Stomach (tissue), 4 donors: ENCODE measurements around the gene NFIL3.

Experiments
- EP300 ChIP-seq: sonication (generic); formaldehyde crosslinking; IDR thresholded peaks from one replicate; pipeline ENCODE4 v1.6.1; 2017; ENCODE audit warnings: antibody characterized with exemption
- POLR2A ChIP-seq, 4 donors: fragments of 450-650 bp; IDR thresholded peaks; one replicate each; pipeline ENCODE4 v1.6.1; 2016; ENCODE audit warnings: antibody characterized with exemption in 4 of 4, control low read depth in 2 of 4, mild to moderate bottlenecking in 1 of 4, moderate library complexity in 1 of 4
- POLR2AphosphoS5 ChIP-seq, 3 donors: sonication (generic); formaldehyde crosslinking; IDR thresholded peaks; one replicate each; pipeline ENCODE4 v1.6.1; 2016; ENCODE audit warnings: antibody characterized with exemption in 3 of 3
- TF ChIP-seq, protein P1 (sequence below), 7 experiments: fragments of 450-650 bp in 4 of 7; fragments of 200-600 bp in 3 of 7; sonication (generic) in 3 of 7; IDR thresholded peaks; one replicate each; pipeline ENCODE4 v1.5.1; 2016 to 2019; ENCODE audit warnings: antibody characterized with exemption in 7 of 7, control low read depth in 2 of 7, mild to moderate bottlenecking in 1 of 7

DNA sequence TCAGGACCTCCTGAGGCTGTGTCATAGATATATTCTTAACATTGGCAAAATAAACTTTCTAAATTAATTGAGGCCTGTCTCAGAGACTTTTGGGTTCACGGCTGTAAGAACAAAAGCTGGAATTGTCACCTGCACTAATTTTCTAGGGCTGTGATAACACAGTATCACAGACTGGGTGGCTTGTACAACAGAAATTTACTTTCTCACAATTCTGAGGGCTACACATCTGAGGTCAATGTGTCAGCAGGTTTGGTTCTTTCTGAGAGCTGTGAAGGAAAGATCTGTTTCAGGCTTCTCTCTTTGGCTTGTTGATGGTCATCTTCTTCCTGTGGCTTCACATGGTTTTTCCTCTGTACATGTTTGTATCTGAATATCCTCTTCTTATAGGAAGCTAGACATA is 29.2 kb upstream of the NFIL3 start:
- TF ChIP-seq POLR2AphosphoS5 (IDR thresholded peaks at IDR 0.05) = no peak
- no peak for TF ChIP-seq POLR2A (IDR thresholded peaks at IDR 0.05)
- TF ChIP-seq, protein P1, sequence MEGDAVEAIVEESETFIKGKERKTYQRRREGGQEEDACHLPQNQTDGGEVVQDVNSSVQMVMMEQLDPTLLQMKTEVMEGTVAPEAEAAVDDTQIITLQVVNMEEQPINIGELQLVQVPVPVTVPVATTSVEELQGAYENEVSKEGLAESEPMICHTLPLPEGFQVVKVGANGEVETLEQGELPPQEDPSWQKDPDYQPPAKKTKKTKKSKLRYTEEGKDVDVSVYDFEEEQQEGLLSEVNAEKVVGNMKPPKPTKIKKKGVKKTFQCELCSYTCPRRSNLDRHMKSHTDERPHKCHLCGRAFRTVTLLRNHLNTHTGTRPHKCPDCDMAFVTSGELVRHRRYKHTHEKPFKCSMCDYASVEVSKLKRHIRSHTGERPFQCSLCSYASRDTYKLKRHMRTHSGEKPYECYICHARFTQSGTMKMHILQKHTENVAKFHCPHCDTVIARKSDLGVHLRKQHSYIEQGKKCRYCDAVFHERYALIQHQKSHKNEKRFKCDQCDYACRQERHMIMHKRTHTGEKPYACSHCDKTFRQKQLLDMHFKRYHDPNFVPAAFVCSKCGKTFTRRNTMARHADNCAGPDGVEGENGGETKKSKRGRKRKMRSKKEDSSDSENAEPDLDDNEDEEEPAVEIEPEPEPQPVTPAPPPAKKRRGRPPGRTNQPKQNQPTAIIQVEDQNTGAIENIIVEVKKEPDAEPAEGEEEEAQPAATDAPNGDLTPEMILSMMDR (IDR thresholded peaks at IDR 0.05) = no peak
- TF ChIP-seq EP300 = no peak
